Endothelial cell (in vitro differentiated cells): ENCODE data around the gene COL4A1. TPM values are rescaled to one million over a fixed set of nuclear protein-coding genes. Genes with fewer than 3 reads are reported as not detected.

ENCODE experiments used
- DNase-seq: peaks from one replicate; pipeline ENCODE4 v3.0.0; 2021; ENCODE audit warnings: low spot score
- H3K27ac Mint-ChIP-seq: one replicate; pipeline ENCODE4 v1.8.0; 2021; ENCODE audit warnings: mixed read lengths, inconsistent platforms; ENCODE audit not compliant: unreplicated experiment
- H3K27me3 Mint-ChIP-seq: one replicate; pipeline ENCODE4 v1.8.0; 2021; ENCODE audit warnings: mild to moderate bottlenecking, moderate library complexity, mixed read lengths, inconsistent platforms; ENCODE audit not compliant: unreplicated experiment
- H3K36me3 Mint-ChIP-seq: one replicate; pipeline ENCODE4 v1.8.0; 2021; ENCODE audit warnings: mild to moderate bottlenecking, low read depth, mixed read lengths, inconsistent platforms; ENCODE audit not compliant: unreplicated experiment
- H3K4me1 Mint-ChIP-seq: one replicate; pipeline ENCODE4 v1.8.0; 2021; ENCODE audit warnings: mild to moderate bottlenecking, mixed read lengths, inconsistent platforms; ENCODE audit not compliant: unreplicated experiment
- H3K4me3 Mint-ChIP-seq: one replicate; pipeline ENCODE4 v1.8.0; 2021; ENCODE audit warnings: mild to moderate bottlenecking, mixed read lengths, inconsistent platforms; ENCODE audit not compliant: unreplicated experiment
- H3K9me3 Mint-ChIP-seq: one replicate; pipeline ENCODE4 v1.8.0; 2021; ENCODE audit warnings: mixed read lengths, inconsistent platforms; ENCODE audit not compliant: unreplicated experiment
- CTCF ChIP-seq: fragments of 200-600 bp; sonication (generic); IDR thresholded peaks from one replicate; pipeline ENCODE4 v1.5.0; 2021; ENCODE audit warnings: antibody characterized with exemption; ENCODE audit not compliant: unreplicated experiment
- total RNA-seq: library from RNA; stranded (reverse); fragmentation: NEBNext Ultra II Directional; extraction: Animal tissue kit (Norgen Biotek cat#: 25700); gene quantifications from one replicate; pipeline ENCODE4 v1.2.1, GENCODE V29; 2021; ENCODE audit not compliant: unreplicated experiment

Gene COL4A1
- total RNA-seq, 1 donor from 2014 or later = 2,720 TPM

- Mint-ChIP-seq H3K36me3 (peaks cover 41% of the 10 kb centered on the region), H3K27me3 (peaks cover 17% of the 10 kb centered on the region), H3K4me1 (peaks cover 98% of the 10 kb centered on the region), H3K9me3 (no peaks in the 10 kb centered on the region), H3K4me3 (no peak overlapping the region), H3K27ac (peak overlapping the region; percentile 97)
- TF ChIP-seq CTCF = no peak
- peak; percentile 42 for DNase-seq
These were observed 34.7 kb upstream of the COL4A1 start for GRCh38 chr13:110341445-110342244.

GRCh38 chr13:110340812-110341444 lies 34.0 kb upstream of the COL4A1 start:
- peak overlapping the region; percentile 45 for H3K4me3 Mint-ChIP-seq
- TF ChIP-seq CTCF = no peak
- no peaks in the 10 kb centered on the region for H3K9me3 Mint-ChIP-seq
- H3K27me3 Mint-ChIP-seq = peaks cover 17% of the 10 kb centered on the region
- peaks cover 98% of the 10 kb centered on the region for H3K4me1 Mint-ChIP-seq
- DNase-seq = peak; percentile 57
- peaks cover 40% of the 10 kb centered on the region for H3K36me3 Mint-ChIP-seq
- peak overlapping the region; percentile 97 for H3K27ac Mint-ChIP-seq

GRCh38 chr13:110339975-110340550 lies 33.1 kb upstream of the COL4A1 start:
- H3K9me3 Mint-ChIP-seq = no peaks in the 10 kb centered on the region
- TF ChIP-seq CTCF = no peak
- DNase-seq = no peak
- peak overlapping the region; percentile 32 for H3K4me3 Mint-ChIP-seq
- H3K27me3 Mint-ChIP-seq = peaks cover 18% of the 10 kb centered on the region
- H3K36me3 Mint-ChIP-seq = peaks cover 47% of the 10 kb centered on the region
- peak overlapping the region; percentile 97 for H3K27ac Mint-ChIP-seq
- H3K4me1 Mint-ChIP-seq = peaks cover 98% of the 10 kb centered on the region

- DNase-seq = no peak
- Mint-ChIP-seq H3K4me3 (peak overlapping the region; percentile 77), H3K27ac (peak overlapping the region; percentile 97), H3K4me1 (peaks cover 98% of the 10 kb centered on the region), H3K36me3 (peaks cover 49% of the 10 kb centered on the region), H3K9me3 (no peaks in the 10 kb centered on the region), H3K27me3 (peaks cover 18% of the 10 kb centered on the region)
- TF ChIP-seq CTCF = no peak
These were observed 32.3 kb upstream of the COL4A1 start for GRCh38 chr13:110339263-110339662.
